Activated CD8-positive, alpha-beta memory T cell treated with anti-CD3 and anti-CD28 coated beads for 36 hours (primary cell): ENCODE data around the gene GM2A. TPM values are rescaled to one million over a fixed set of nuclear protein-coding genes. Genes with fewer than 3 reads are reported as not detected.

Experiments used
- CTCF ChIA-PET: fragments of 350-600 bp; sonication (Branson Sonifier 250); formaldehyde crosslinking; loops from one replicate; lab custom pipeline; 2021; ENCODE audit warnings: antibody characterized with exemption; lab: Charles Lee
- POLR2A ChIA-PET: fragments of 350-600 bp; sonication (Branson Sonifier 250); formaldehyde crosslinking; loops from one replicate; lab custom pipeline; 2021; ENCODE audit warnings: antibody characterized with exemption; lab: Charles Lee
- total RNA-seq, 2 experiments: library from RNA; stranded (reverse); gene quantifications; one replicate each; pipeline ENCODE4 v1.2.3, GENCODE V29; 2021

GM2A gene
- total RNA-seq, result 10 to 100 TPM; 12.8 to 14.9 TPM

GRCh38 chr5:151252762-151253604 is at the start of gene GM2A:
Gene GM2A, plus strand, starts transcription at chr5:151253185. Its CDS starts 32 bp downstream, at chr5:151253217.
- ChIA-PET CTCF (interaction anchor here (0.6 to 1.2 kb wide), 5 partner anchors 11 to 103 kb away, joined by 3 to 4 read pairs (median 4); no protein-coding TSS in a partner anchor), POLR2A (interaction anchor here (0.6 to 2.7 kb wide), 9 partner anchors 10 to 518 kb away, joined by 3 to 18 read pairs (median 5); partner anchors contain the start of genes CCDC69 and G3BP1)

GRCh38 chr5:151204051-151204450 is 48.9 kb upstream of the GM2A start:
- ChIA-PET CTCF (interaction anchor here (0.6 to 1.4 kb wide), 2 partner anchors 39 to 52 kb away, joined by 3 to 4 read pairs; no protein-coding TSS in a partner anchor), POLR2A (no interaction called here)

DNA sequence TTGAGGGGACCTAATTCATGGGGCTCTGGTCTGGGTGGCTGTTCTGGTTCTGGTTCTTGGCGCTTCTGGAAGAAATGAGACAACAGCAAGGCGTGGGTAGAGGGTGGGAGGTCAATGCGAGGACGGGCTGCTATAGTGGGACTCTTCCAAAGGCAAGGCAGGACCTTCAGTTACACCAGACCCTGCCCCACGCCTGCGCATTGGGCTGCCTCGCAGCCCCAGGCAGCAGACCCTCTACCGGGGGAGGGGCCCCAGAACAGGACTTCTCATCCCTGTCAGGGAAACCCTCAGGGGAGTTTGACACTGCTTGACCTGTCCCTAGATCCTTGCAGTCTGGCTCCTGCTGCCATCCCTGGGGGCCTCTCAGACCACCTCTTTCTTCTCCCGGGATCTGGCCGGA is 47.6 kb upstream of the GM2A start:
- ChIA-PET CTCF (no interaction called here), POLR2A (no interaction called here)

- ChIA-PET POLR2A (interaction anchor here (0.7 to 1.4 kb wide), 2 partner anchors 15 to 16 kb away, joined by 4 read pairs; partner anchors contain the start of gene CCDC69), CTCF (interaction anchor here (0.7 to 1.1 kb wide), 2 partner anchors 13 to 20 kb away, joined by 3 read pairs; no protein-coding TSS in a partner anchor)
Observed at GRCh38 chr5:151208481-151208914, 44.5 kb upstream of the GM2A start.

- POLR2A ChIA-PET, result interaction anchor here (0.8 to 5.0 kb wide), 4 partner anchors 9 to 38 kb away, joined by 3 to 49 read pairs (median 16); partner anchors contain the start of gene CCDC69
- CTCF ChIA-PET, result interaction anchor here (1.0 to 6.0 kb wide), 6 partner anchors 10 to 86 kb away, joined by 3 to 45 read pairs (median 8); partner anchors contain the start of gene CCDC69
Observed at GRCh38 chr5:151212406-151212798, 40.6 kb upstream of the GM2A start.

- CTCF ChIA-PET, result interaction anchor here (0.9 to 6.0 kb wide), 8 partner anchors 10 to 88 kb away, joined by 3 to 45 read pairs (median 6); partner anchors contain the start of gene CCDC69
- POLR2A ChIA-PET, result interaction anchor here (0.5 to 5.0 kb wide), 4 partner anchors 8 to 38 kb away, joined by 3 to 49 read pairs (median 16); partner anchors contain the start of gene CCDC69
Observed at GRCh38 chr5:151213803-151214613, 39.0 kb upstream of the GM2A start.

DNA sequence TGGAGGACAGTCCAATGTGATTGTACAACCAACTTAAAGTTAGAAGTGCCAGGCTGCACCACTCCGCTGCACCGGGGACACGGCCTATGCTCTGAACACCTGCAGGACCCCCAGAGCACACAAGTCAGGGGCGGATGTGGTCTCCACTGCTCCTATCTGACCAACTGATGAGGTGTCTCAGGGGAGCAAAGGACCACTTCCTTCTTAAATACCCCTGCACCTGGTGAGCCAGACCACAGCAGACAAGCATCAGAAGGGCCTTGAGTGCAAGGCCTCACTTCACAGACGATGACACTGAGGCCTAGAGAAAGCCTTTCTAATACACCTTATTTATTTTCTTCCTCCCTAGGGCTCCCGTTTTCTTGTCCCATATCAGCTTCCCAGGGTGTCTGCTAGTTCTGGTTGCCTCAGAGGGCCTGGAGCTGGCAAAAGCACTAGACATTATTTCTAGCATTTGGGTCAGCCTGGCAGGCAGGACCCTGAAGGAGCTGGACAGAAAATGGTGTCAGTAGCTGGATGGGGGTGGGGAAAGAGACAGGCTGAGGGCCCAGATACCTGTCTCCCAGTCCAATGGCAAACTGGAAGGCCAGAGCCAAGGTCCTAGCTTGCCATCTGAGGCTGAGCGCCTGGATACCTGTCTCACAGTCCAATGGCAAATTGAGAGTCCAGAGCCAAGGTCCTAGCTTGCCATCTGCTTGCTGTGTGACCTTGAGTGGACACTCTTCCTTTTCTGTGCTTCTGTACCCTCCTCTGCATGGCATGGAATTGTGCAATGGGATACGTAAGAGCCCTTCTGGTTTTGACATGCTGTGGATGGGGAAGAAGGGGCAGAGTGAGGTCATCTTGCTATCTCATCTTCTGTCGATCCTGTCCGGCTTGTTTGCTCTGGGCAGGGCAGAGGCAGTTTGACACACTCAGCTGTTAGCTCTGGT is 38.1 kb upstream of the GM2A start:
- CTCF ChIA-PET, result interaction anchor here (0.9 to 6.0 kb wide), 4 partner anchors 9 to 21 kb away, joined by 3 to 45 read pairs (median 4); partner anchors contain the start of gene CCDC69
- POLR2A ChIA-PET, result interaction anchor here (0.5 to 5.0 kb wide), 5 partner anchors 9 to 38 kb away, joined by 3 to 49 read pairs (median 4); partner anchors contain the start of genes CCDC69 and GM2A

DNA sequence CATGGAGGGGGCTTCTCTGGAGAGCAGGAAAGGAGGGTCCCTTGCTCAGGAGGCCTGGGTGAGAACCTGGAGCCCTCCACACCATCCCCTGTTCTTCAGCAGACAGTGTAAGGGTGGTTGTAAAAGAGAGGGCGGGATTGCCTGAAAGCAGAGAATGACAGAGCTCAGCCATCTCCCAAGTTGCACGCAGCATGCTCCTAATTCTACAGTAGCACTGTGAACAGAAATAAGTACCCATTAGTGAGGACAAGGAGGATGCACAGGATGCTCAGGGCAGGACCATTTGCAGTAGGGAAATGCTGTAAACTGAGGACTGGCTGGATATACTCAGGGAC is 37.5 kb upstream of the GM2A start:
- POLR2A ChIA-PET, result interaction anchor here (0.6 to 0.7 kb wide), 3 partner anchors 13 to 57 kb away, joined by 3 to 7 read pairs (median 3); partner anchors contain the start of gene GM2A
- CTCF ChIA-PET, result interaction anchor here (6.0 kb wide), 1 partner anchor 8 kb away, joined by 45 read pairs; the partner anchor contains the start of gene CCDC69

DNA sequence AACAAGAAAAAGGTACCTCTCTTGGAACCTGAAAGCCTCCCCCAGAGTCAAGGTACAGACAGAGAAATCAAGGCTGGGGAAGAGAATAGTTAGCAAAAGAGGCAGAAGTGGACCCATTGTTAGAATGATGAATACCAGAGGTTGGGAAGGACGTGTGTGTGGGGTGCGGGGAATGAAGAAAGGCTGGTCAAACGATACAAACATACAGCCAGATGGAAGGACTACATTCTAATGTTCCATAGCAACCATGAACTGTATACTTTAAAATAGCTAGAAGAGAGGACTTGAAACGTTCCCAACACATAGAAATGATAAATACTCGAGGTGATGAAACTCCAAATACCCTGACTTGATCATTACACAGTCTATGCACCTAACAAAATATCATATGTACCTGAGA is 36.2 kb upstream of the GM2A start:
- CTCF ChIA-PET, result interaction anchor here (0.6 kb wide), 1 partner anchor 530 kb away, joined by 3 read pairs; no protein-coding TSS in a partner anchor

GRCh38 chr5:151218177-151218576 is 34.8 kb upstream of the GM2A start:
- ChIA-PET POLR2A (no interaction called here), CTCF (no interaction called here)

More for the DNA sequence above, 36.2 kb upstream of the GM2A start:
- POLR2A ChIA-PET, result no interaction called here

GRCh38 chr5:151219138-151219537 is 33.8 kb upstream of the GM2A start:
- ChIA-PET CTCF (no interaction called here), POLR2A (no interaction called here)

DNA sequence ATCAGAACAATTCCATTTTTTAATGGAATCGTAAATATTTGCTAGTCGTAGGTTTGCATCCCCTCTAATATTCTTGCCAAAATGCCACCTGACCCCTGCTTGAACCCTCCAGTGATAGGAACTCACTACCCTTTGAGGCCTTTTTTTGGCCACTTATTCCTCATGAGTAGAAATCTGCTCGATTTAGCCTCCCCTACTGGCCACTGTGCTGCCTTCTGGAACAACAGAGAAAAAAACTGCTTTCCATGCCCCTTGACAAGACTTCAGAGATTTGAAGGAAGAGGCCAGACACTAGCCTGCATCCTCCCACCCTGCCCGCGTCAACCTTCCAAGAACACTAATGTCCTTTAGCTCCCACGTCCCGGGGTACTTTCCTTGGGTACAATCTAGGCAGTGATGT is 33.2 kb upstream of the GM2A start:
- ChIA-PET CTCF (no interaction called here), POLR2A (no interaction called here)

DNA sequence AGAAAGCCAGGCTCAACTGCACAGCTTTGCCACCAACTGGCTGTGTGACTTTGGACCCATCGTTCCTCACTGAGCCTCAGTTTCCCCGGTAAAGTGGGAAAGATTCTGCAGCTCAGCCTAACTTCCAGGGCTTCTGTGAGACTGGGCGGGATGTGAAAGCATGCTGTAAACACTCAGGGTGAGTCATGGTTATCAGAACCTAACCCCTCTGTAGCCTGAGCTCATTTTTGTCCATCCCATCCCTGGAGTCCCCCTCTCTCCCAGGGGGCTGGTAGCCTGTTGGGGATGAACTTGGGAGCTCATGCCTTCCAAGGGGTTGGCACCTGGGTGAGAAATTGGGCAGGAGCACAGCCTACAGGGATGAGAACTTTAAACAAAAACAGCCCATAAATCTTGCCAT is 31.4 kb upstream of the GM2A start:
- POLR2A ChIA-PET, result interaction anchor here (0.6 to 1.6 kb wide), 4 partner anchors 8 to 31 kb away, joined by 3 to 5 read pairs (median 4); partner anchors contain the start of gene GM2A
- CTCF ChIA-PET, result interaction anchor here (0.8 to 5.1 kb wide), 7 partner anchors 9 to 97 kb away, joined by 3 to 45 read pairs (median 3); no protein-coding TSS in a partner anchor

DNA sequence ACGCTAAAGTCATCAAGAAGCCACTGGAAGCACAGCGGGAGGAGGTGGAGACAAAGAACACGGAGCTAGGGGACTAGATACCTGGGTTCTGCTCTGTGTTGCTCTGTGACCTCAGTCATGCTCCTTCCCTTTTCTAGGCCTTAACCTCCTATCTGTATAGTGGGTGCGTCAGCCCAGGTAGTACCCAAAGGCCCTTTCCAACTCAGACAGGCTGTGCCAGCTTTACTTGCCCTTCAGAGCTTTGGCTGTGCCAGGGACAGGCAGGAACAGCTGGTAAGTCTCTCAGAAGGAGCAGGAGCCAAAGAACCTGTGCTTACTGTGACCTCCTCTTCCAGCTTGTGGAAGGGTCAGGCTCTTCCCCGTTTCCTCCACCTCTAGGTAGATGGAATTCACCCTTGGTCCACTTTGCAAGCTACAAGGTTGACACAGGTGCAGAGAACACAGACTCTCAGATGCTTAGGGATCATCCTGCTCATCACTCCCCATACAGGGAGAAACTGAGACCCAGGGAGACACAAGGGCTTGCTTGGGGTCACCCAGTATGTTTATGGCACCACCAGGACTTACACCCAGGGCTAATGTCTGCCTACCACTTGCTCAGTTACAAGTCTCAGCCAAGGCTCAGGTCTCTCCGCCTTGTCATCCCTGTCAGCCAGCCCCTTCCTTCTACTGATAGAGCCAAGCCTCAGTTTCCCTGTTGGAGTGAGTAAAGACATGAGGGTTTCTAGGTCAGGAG is 30.8 kb upstream of the GM2A start:
- POLR2A ChIA-PET, result interaction anchor here (0.6 to 3.2 kb wide), 7 partner anchors 9 to 736 kb away, joined by 3 to 49 read pairs (median 5); partner anchors contain the start of gene GM2A
- CTCF ChIA-PET, result interaction anchor here (0.8 to 5.1 kb wide), 7 partner anchors 9 to 107 kb away, joined by 3 to 45 read pairs (median 4); no protein-coding TSS in a partner anchor

GRCh38 chr5:151222790-151223446 is 30.1 kb upstream of the GM2A start:
- CTCF ChIA-PET, result interaction anchor here (1.2 to 5.1 kb wide), 4 partner anchors 10 to 107 kb away, joined by 3 to 45 read pairs (median 24); no protein-coding TSS in a partner anchor
- POLR2A ChIA-PET, result interaction anchor here (1.4 to 3.2 kb wide), 4 partner anchors 10 to 30 kb away, joined by 4 to 49 read pairs (median 11); partner anchors contain the start of gene GM2A
